HCT116 (cell line): ENCODE measurements around the gene CNPY3. TPM values are rescaled to one million over a fixed set of nuclear protein-coding genes. Genes with fewer than 3 reads are reported as not detected.

Experiments used
- ATAC-seq: fragments of 200-7000 bp; cut with Tn5 transposase; 2 replicates; pipeline ENCODE4 v1.9.1; 2020; ENCODE audit warnings: mild to moderate bottlenecking, moderate library complexity
- BruUV-seq: library from RNA; stranded (reverse); fragments of 400-500 nt; replicated peaks from 2 replicates; lab custom pipeline; 2021; lab: Mats Ljungman, UMichigan
- CTCF ChIA-PET: fragments of 300-600 bp; sonication (Branson Sonifier 250); formaldehyde crosslinking; loops from one replicate; lab custom pipeline; 2021; ENCODE audit warnings: antibody characterized with exemption; lab: Charles Lee
- POLR2A ChIA-PET: fragments of 300-600, 350-600 bp; sonication (Branson Sonifier 250); formaldehyde crosslinking; loops from one replicate; lab custom pipeline; 2021; ENCODE audit warnings: antibody characterized with exemption; lab: Charles Lee
- RAD21 ChIA-PET, 2 experiments: fragments of 300-600 bp; sonication (Branson Sonifier 250); formaldehyde crosslinking; loops; one replicate each; lab custom pipeline; 2023; ENCODE audit warnings: low total read pairs in 2 of 2; ENCODE audit not compliant: uncharacterized antibody in 2 of 2, unreplicated experiment in 2 of 2, low non-redundant PET in 1 of 2; lab: Charles Lee
- DNase-seq: peaks from one replicate; pipeline ENCODE4 v3.0.0-alpha.2; 2010; ENCODE audit warnings: low read depth, low spot score
- H2AFZ ChIP-seq: fragments of 200-600 bp; shearing (Covaris generic), sonication (generic); 2 replicates; pipeline ENCODE4 v1.6.1; 2017; ENCODE audit warnings: low read depth, mixed run types, mixed read lengths, antibody characterized with exemption, low read length; ENCODE audit not compliant: poor library complexity, severe bottlenecking
- H3K27ac ChIP-seq: 2 replicates; pipeline ENCODE4 v1.5.1; 2012; ENCODE audit warnings: low read depth, low read length
- H3K27me3 ChIP-seq: fragments of 200-600 bp; sonication (generic); 2 replicates; pipeline ENCODE4 v1.6.1; 2016; ENCODE audit warnings: mixed run types, low read length, mixed read lengths; ENCODE audit not compliant: insufficient read depth
- H3K36me3 ChIP-seq, 2 experiments: fragments of 200-500 bp in 1 of 2; fragments of 200-600 bp in 1 of 2; sonication (Bioruptor generic) in 1 of 2; sonication (generic) in 1 of 2; 2 replicates each; pipeline versions ENCODE4 v1.5.1 to v1.6.1; 2014 to 2016; ENCODE audit warnings: low read length in 2 of 2, inconsistent platforms in 1 of 2, mixed read lengths in 1 of 2, mixed run types in 1 of 2; ENCODE audit not compliant: insufficient read depth in 2 of 2, control insufficient read depth in 1 of 2
- H3K4me1 ChIP-seq, 2 experiments: fragments of 200-600 bp in 1 of 2; sonication (generic) in 1 of 2; 2 replicates each; pipeline versions ENCODE4 v1.5.1 to v1.6.1; 2012 to 2017; ENCODE audit warnings: low read length in 2 of 2, inconsistent platforms in 1 of 2, mild to moderate bottlenecking in 1 of 2, mixed read lengths in 1 of 2, mixed run types in 1 of 2, moderate library complexity in 1 of 2; ENCODE audit not compliant: insufficient read depth in 2 of 2, control insufficient read depth in 1 of 2
- H3K4me2 ChIP-seq: fragments of 200-600 bp; sonication (generic); 2 replicates; pipeline ENCODE4 v1.6.1; 2017; ENCODE audit warnings: mixed run types, low read length, mixed read lengths
- H3K4me3 ChIP-seq, 2 experiments: fragments of 200-600 bp in 1 of 2; sonication (generic) in 1 of 2; replicated peaks in 1 of 2; 2 replicates each; pipeline ENCODE4 v1.5.1; 2011 to 2016; ENCODE audit warnings: low read length in 2 of 2, control low read depth in 1 of 2, low read depth in 1 of 2, mild to moderate bottlenecking in 1 of 2, mixed read lengths in 1 of 2, mixed run types in 1 of 2
- H3K79me2 ChIP-seq: fragments of 200-600 bp; sonication (generic); 2 replicates; pipeline ENCODE4 v1.6.1; 2017; ENCODE audit warnings: mild to moderate bottlenecking, mixed run types, low read length, moderate library complexity, mixed read lengths; ENCODE audit not compliant: insufficient read depth
- H3K9ac ChIP-seq: fragments of 200-600 bp; sonication (generic); 2 replicates; pipeline ENCODE4 v1.6.1; 2016; ENCODE audit warnings: low read length, mixed read lengths
- H3K9me2 ChIP-seq: fragments of 200-600 bp; sonication (generic), shearing (Covaris generic); 2 replicates; pipeline ENCODE4 v1.6.1; 2017; ENCODE audit warnings: mixed run types, mild to moderate bottlenecking, moderate library complexity; ENCODE audit not compliant: insufficient read depth
- H3K9me3 ChIP-seq, 2 experiments: fragments of 200-500 bp in 1 of 2; fragments of 200-600 bp in 1 of 2; sonication (Bioruptor generic) in 1 of 2; sonication (generic) in 1 of 2; 2 replicates each; pipeline ENCODE4 v1.6.1; 2014 to 2017; ENCODE audit warnings: low read length in 2 of 2, mixed read lengths in 2 of 2, inconsistent platforms in 1 of 2, low read depth in 1 of 2, mild to moderate bottlenecking in 1 of 2, mixed run types in 1 of 2, moderate library complexity in 1 of 2; ENCODE audit not compliant: control insufficient read depth in 1 of 2, insufficient read depth in 1 of 2
- H4K20me1 ChIP-seq: fragments of 200-600 bp; sonication (generic), shearing (Covaris generic); 2 replicates; pipeline ENCODE4 v1.6.1; 2017; ENCODE audit warnings: mixed run types, mild to moderate bottlenecking, moderate library complexity; ENCODE audit not compliant: insufficient read depth
- ATF3 ChIP-seq: IDR thresholded peaks from 2 replicates; pipeline ENCODE4 v1.6.1; 2012
- CBX3 ChIP-seq: IDR thresholded peaks from 2 replicates; pipeline ENCODE4 v1.6.1; 2012; ENCODE audit warnings: low read depth
- CEBPB ChIP-seq: IDR thresholded peaks from 2 replicates; pipeline ENCODE4 v1.6.1; 2012; ENCODE audit warnings: low read depth
- CTCF ChIP-seq, 3 experiments: fragments of 200-600 bp in 1 of 3; sonication (generic) in 1 of 3; IDR thresholded peaks in 2 of 3; conservative IDR thresholded peaks in 1 of 3; 2 replicates each; pipeline ENCODE4 v1.5.1; 2012 to 2017; ENCODE audit warnings: low read depth in 2 of 3, low read length in 2 of 3, antibody characterized with exemption in 1 of 3, borderline replicate concordance in 1 of 3, control low read depth in 1 of 3, mild to moderate bottlenecking in 1 of 3, mixed read lengths in 1 of 3, mixed run types in 1 of 3, moderate library complexity in 1 of 3; ENCODE audit not compliant: insufficient read depth in 1 of 3
- EZH2 ChIP-seq: fragments of 200-600 bp; sonication (generic); IDR thresholded peaks from 2 replicates; pipeline ENCODE4 v1.6.1; 2017; ENCODE audit warnings: antibody characterized with exemption, mixed run types
- EZH2phosphoT487 ChIP-seq: fragments of 200-600 bp; IDR thresholded peaks from 2 replicates; pipeline ENCODE4 v1.6.1; 2018; ENCODE audit warnings: antibody characterized with exemption, borderline replicate concordance
- JUND ChIP-seq: IDR thresholded peaks from 2 replicates; pipeline ENCODE4 v1.6.1; 2012
- POLR2AphosphoS5 ChIP-seq: IDR thresholded peaks from 2 replicates; pipeline ENCODE4 v1.6.1; 2011; ENCODE audit warnings: mild to moderate bottlenecking, low read depth, low read length, moderate library complexity
- RAD21 ChIP-seq: IDR thresholded peaks from 2 replicates; pipeline ENCODE4 v1.6.1; 2012; ENCODE audit warnings: low read depth, mild to moderate bottlenecking
- SRF ChIP-seq: IDR thresholded peaks from 2 replicates; pipeline ENCODE4 v1.6.1; 2012; ENCODE audit warnings: low read depth
- TCF7L2 ChIP-seq: IDR thresholded peaks from 2 replicates; pipeline ENCODE4 v1.7.0; 2011; ENCODE audit warnings: borderline replicate concordance, inconsistent platforms; ENCODE audit not compliant: insufficient read depth, insufficient read length; ENCODE audit errors: extremely low read depth
- YY1 ChIP-seq: IDR thresholded peaks from 2 replicates; pipeline ENCODE4 v1.6.1; 2011; ENCODE audit warnings: low read length, low read depth, moderate library complexity, mild to moderate bottlenecking; ENCODE audit not compliant: insufficient replicate concordance; ENCODE audit errors: extremely low read depth
- intact Hi-C: fragments of 100-400 bp; cut with micrococcal nuclease; formaldehyde crosslinking; loops from 2 replicates; pipeline ENCODE4 v1.10.0; 2022
- total RNA-seq: library from RNA; stranded (reverse); gene quantifications from one replicate; pipeline ENCODE4 v1.2.1, GENCODE V29; 2021; ENCODE audit not compliant: unreplicated experiment

CNPY3 gene
- total RNA-seq, 1 experiment from 2014 or later = 49.1 TPM

- Histone ChIP-seq H3K4me2 (no peak overlapping the region), H3K27ac (no peak overlapping the region), H3K9ac (no peak overlapping the region), H3K4me1 (peaks cover 0 to 11% of the 10 kb centered on the region in 2 experiments; a peak in 3 of 4 replicates), H3K9me2 (no peaks in the 10 kb centered on the region), H3K27me3 (no peaks in the 10 kb centered on the region), H3K36me3 (no peaks in the 10 kb centered on the region), H4K20me1 (no peaks in the 10 kb centered on the region)
- ATAC-seq = no peak
- no peak for DNase-seq
- TF ChIP-seq JUND (no peak), EZH2phosphoT487 (no peak), SRF (no peak), TCF7L2 (no peak), EZH2 (no peak), YY1 (no peak), ATF3 (no peak)
- TF ChIP-seq, all 23 proteins: peak for 0
- no peaks in the 10 kb centered on the region for H3K9me3 ChIP-seq
- no peak overlapping the region for H3K4me3 ChIP-seq
- RAD21 ChIA-PET = no interaction called here
- POLR2A ChIA-PET = no interaction called here
- CTCF ChIA-PET = interaction anchor here (3.1 kb wide), 1 partner anchor 244 kb away, joined by 11 read pairs; no protein-coding TSS in a partner anchor
- intact Hi-C loops = loop anchor here (1.0 to 5.0 kb wide), 6 partner anchors 174 to 825 kb away; no protein-coding TSS in a partner anchor
- BruUV-seq = no TSS peak
- no peaks in the 10 kb centered on the region for H3K79me2 ChIP-seq
- H2AFZ ChIP-seq = no peak overlapping the region
These were observed 29.4 kb upstream of the CNPY3 start for GRCh38 chr6:42899871-42900270.

GRCh38 chr6:42901538-42901957, 27.7 kb upstream of the CNPY3 start:
- TF ChIP-seq RAD21 (peak; percentile 99), TCF7L2 (no peak), CEBPB (no peak), CBX3 (no peak), POLR2AphosphoS5 (peak; percentile 21; the same call in 1 of the 2 replicates), CTCF (IDR thresholded peaks at IDR 0.05 in 2 of 3, conservative IDR thresholded peaks at IDR 0.05 in 1 of 3; ENCODE audit: borderline replicate concordance in 1 of 3, insufficient read depth in 1 of 3, low read depth in 2 of 3, low read length in 2 of 3) (peak; percentile 72 to 96 (median 84))
- Histone ChIP-seq H3K79me2 (no peaks in the 10 kb centered on the region), H3K4me2 (peak overlapping the region; percentile 57), H3K4me3 (peak overlapping the region in 1 of 2 experiments; percentile 12; a peak in 1 of 4 replicates), H3K4me1 (peaks cover 0 to 11% of the 10 kb centered on the region in 2 experiments; a peak in 3 of 4 replicates), H3K27ac (no peak overlapping the region), H3K9me3 (no peaks in the 10 kb centered on the region), H3K27me3 (no peaks in the 10 kb centered on the region), H4K20me1 (no peaks in the 10 kb centered on the region), H3K36me3 (no peaks in the 10 kb centered on the region), H3K9ac (no peak overlapping the region), H2AFZ (peak overlapping the region; percentile 69), H3K9me2 (no peaks in the 10 kb centered on the region)
- intact Hi-C loops = loop anchor here (1.0 to 5.0 kb wide), 5 partner anchors 158 to 766 kb away; partner anchors contain the start of genes KLC4 and MRPL2
- DNase-seq (peak; percentile 83), ATAC-seq (peak; percentile 96)
- POLR2A ChIA-PET = interaction anchor here (1.2 kb wide), 1 partner anchor 22 kb away, joined by 3 read pairs; the partner anchor contains the start of gene RPL7L1
- BruUV-seq = no TSS peak
- CTCF ChIA-PET = interaction anchor here (1.3 to 3.1 kb wide), 2 partner anchors 242 to 433 kb away, joined by 3 to 11 read pairs; no protein-coding TSS in a partner anchor
- RAD21 ChIA-PET = interaction anchor here in 1 of 2 experiments (0.6 kb wide), 1 partner anchor 39 kb away, joined by 4 read pairs; no protein-coding TSS in a partner anchor
